ENCODE data around the gene GRIA4. TPM values are rescaled to one million over a fixed set of nuclear protein-coding genes. Genes with fewer than 3 reads are reported as not detected.

Gene GRIA4
- total and polyA plus RNA-seq, 4 donors, result not detected

- 66% methylated on average over 1 of the region's 1 CpG for WGBS
- peaks cover 0 to 6% (median 0%) of the 10 kb centered on the region in 4 donors for H3K27me3 ChIP-seq (ENCODE audit: control insufficient read depth in 4 of 4, insufficient read depth in 4 of 4, low read length in 3 of 4)
- no peak for DNase-seq (ENCODE audit: low spot score)
These were observed 224.6 kb downstream of the GRIA4 start for GRCh38 chr11:105834461-105834860.

DNA sequence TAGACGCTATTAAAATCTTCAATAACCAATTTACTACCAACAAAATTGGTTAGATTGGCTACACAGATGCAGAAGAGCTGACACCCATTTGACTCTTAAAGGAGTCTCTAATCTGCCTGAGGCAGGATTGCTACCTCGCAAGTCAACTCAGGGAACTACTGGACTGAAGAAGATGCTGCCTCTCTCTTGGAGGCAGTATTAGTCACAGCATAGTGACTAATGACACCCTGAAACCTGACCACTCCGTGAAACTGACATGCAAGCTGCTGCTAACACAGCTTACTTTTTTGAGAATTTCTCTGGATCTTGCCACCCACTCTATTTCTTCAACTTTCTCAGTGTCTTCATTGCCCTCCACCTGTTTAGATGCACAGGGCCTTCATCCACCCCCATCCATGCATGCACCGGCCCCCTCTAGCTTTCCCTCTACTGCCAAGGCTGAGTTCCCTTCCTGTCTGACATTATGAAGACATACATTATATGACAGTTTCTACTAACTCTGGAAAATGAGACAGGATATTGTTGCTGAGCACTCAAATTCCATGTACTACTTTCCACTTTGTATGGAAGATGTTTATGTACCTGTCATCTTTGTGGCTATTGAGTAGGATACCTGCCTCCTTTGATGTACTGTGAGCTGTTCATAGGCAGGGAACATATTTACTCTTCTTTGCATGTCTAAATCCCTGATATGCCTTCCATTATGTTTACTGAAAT lies 229.0 kb downstream of the GRIA4 start:
- 77% methylated on average over 4 of the region's 4 CpGs for WGBS
- H3K36me3 ChIP-seq (ENCODE audit: control insufficient read depth in 4 of 4, insufficient read depth in 3 of 4, low read depth in 1 of 4, low read length in 3 of 4), result no peaks in the 10 kb centered on the region
- H3K4me3 ChIP-seq (ENCODE audit: low read depth in 1 of 3, low read length in 3 of 3), result no peak overlapping the region
- no peaks in the 10 kb centered on the region for H3K9me3 ChIP-seq (ENCODE audit: control insufficient read depth in 4 of 4, low read length in 3 of 4)
- H3K9ac ChIP-seq (ENCODE audit: low read depth in 1 of 2, low read length in 2 of 2), result no peak overlapping the region
- H3K4me1 ChIP-seq (ENCODE audit: control insufficient read depth in 4 of 4, insufficient read depth in 4 of 4, low read length in 3 of 4), result no peaks in the 10 kb centered on the region
- TF ChIP-seq GABPA (IDR thresholded peaks at IDR 0.05 in 1 of 2, conservative IDR thresholded peaks at IDR 0.05 in 1 of 2) (no peak), NR2F2 (IDR thresholded peaks at IDR 0.05) (no peak), YY1 (IDR thresholded peaks at IDR 0.05) (no peak), FOXA2 (IDR thresholded peaks at IDR 0.05) (no peak), JUND (IDR thresholded peaks at IDR 0.05) (no peak), EGR1 (IDR thresholded peaks at IDR 0.05; ENCODE audit: low read depth in 2 of 2) (no peak), RAD21 (IDR thresholded peaks at IDR 0.05) (no peak)
- TF ChIP-seq, protein P1, sequence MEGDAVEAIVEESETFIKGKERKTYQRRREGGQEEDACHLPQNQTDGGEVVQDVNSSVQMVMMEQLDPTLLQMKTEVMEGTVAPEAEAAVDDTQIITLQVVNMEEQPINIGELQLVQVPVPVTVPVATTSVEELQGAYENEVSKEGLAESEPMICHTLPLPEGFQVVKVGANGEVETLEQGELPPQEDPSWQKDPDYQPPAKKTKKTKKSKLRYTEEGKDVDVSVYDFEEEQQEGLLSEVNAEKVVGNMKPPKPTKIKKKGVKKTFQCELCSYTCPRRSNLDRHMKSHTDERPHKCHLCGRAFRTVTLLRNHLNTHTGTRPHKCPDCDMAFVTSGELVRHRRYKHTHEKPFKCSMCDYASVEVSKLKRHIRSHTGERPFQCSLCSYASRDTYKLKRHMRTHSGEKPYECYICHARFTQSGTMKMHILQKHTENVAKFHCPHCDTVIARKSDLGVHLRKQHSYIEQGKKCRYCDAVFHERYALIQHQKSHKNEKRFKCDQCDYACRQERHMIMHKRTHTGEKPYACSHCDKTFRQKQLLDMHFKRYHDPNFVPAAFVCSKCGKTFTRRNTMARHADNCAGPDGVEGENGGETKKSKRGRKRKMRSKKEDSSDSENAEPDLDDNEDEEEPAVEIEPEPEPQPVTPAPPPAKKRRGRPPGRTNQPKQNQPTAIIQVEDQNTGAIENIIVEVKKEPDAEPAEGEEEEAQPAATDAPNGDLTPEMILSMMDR (IDR thresholded peaks at IDR 0.05; ENCODE audit: low read depth, low read length, missing input control), result no peak
- DNase-seq (ENCODE audit: low spot score), result no peak
- no peak overlapping the region for H3K27ac ChIP-seq (ENCODE audit: low read depth in 1 of 2, low read length in 2 of 2)
- peaks cover 0 to 3% (median 0%) of the 10 kb centered on the region in 4 donors for H3K27me3 ChIP-seq (ENCODE audit: control insufficient read depth in 4 of 4, insufficient read depth in 4 of 4, low read length in 3 of 4)

More at GRCh38 chr11:105834461-105834860, 224.6 kb downstream of the GRIA4 start:
- H3K9ac ChIP-seq (ENCODE audit: low read depth in 1 of 2, low read length in 2 of 2), result no peak overlapping the region
- no peaks in the 10 kb centered on the region for H3K4me1 ChIP-seq (ENCODE audit: control insufficient read depth in 4 of 4, insufficient read depth in 4 of 4, low read length in 3 of 4)
- H3K36me3 ChIP-seq (ENCODE audit: control insufficient read depth in 4 of 4, insufficient read depth in 3 of 4, low read depth in 1 of 4, low read length in 3 of 4), result no peaks in the 10 kb centered on the region
- H3K9me3 ChIP-seq (ENCODE audit: control insufficient read depth in 4 of 4, low read length in 3 of 4), result no peaks in the 10 kb centered on the region
- no peak overlapping the region for H3K27ac ChIP-seq (ENCODE audit: low read depth in 1 of 2, low read length in 2 of 2)
- no peak for TF ChIP-seq HNF4G (IDR thresholded peaks at IDR 0.05)
- TF ChIP-seq, protein P2, sequence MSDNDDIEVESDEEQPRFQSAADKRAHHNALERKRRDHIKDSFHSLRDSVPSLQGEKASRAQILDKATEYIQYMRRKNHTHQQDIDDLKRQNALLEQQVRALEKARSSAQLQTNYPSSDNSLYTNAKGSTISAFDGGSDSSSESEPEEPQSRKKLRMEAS (IDR thresholded peaks at IDR 0.05), result no peak
- no peak for TF ChIP-seq EGR1 (IDR thresholded peaks at IDR 0.05; ENCODE audit: low read depth in 2 of 2)
- no peak for TF ChIP-seq YY1 (IDR thresholded peaks at IDR 0.05)
- TF ChIP-seq FOXA1 (IDR thresholded peaks at IDR 0.05), result no peak
- TF ChIP-seq, protein P3, sequence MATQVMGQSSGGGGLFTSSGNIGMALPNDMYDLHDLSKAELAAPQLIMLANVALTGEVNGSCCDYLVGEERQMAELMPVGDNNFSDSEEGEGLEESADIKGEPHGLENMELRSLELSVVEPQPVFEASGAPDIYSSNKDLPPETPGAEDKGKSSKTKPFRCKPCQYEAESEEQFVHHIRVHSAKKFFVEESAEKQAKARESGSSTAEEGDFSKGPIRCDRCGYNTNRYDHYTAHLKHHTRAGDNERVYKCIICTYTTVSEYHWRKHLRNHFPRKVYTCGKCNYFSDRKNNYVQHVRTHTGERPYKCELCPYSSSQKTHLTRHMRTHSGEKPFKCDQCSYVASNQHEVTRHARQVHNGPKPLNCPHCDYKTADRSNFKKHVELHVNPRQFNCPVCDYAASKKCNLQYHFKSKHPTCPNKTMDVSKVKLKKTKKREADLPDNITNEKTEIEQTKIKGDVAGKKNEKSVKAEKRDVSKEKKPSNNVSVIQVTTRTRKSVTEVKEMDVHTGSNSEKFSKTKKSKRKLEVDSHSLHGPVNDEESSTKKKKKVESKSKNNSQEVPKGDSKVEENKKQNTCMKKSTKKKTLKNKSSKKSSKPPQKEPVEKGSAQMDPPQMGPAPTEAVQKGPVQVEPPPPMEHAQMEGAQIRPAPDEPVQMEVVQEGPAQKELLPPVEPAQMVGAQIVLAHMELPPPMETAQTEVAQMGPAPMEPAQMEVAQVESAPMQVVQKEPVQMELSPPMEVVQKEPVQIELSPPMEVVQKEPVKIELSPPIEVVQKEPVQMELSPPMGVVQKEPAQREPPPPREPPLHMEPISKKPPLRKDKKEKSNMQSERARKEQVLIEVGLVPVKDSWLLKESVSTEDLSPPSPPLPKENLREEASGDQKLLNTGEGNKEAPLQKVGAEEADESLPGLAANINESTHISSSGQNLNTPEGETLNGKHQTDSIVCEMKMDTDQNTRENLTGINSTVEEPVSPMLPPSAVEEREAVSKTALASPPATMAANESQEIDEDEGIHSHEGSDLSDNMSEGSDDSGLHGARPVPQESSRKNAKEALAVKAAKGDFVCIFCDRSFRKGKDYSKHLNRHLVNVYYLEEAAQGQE (IDR thresholded peaks at IDR 0.05), result no peak
- TF ChIP-seq TAF1 (conservative IDR thresholded peaks at IDR 0.05), result no peak
- no peak for TF ChIP-seq JUND (IDR thresholded peaks at IDR 0.05)
- TF ChIP-seq ZBTB33 (IDR thresholded peaks at IDR 0.05), result no peak
- TF ChIP-seq, protein P4, sequence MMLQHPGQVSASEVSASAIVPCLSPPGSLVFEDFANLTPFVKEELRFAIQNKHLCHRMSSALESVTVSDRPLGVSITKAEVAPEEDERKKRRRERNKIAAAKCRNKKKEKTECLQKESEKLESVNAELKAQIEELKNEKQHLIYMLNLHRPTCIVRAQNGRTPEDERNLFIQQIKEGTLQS (IDR thresholded peaks at IDR 0.05), result no peak
- TF ChIP-seq RXRA (IDR thresholded peaks at IDR 0.05), result no peak
- no peak overlapping the region for H3K4me3 ChIP-seq (ENCODE audit: low read depth in 1 of 3, low read length in 3 of 3)

Measured in liver (tissue), 9 donors.